Measurements from ENCODE around the gene YIPF7. TPM values are rescaled to one million over a fixed set of nuclear protein-coding genes. Genes with fewer than 3 reads are reported as not detected.

The YIPF7 gene
- total RNA-seq, 1 experiment from 2014 or later, result not detected

DNA sequence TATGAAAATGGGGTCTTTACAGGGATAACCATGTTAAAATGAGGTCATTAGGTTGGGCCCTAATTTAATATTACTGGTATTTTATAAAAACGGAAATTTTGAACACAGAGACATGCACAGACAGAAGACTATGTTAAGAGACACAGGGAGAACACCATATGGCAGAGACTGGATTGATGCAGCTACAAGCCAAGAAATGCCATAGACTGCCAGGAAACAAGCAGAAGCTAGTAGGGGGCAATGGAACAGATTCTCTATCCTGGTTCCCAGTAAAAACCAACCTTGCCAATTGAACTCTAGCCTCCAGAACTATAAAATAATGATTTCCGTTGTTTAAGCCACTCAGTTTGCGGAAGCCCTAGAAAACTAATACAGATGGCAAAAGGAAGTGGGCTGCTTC, 20.2 kb upstream of the YIPF7 start:
- intact Hi-C loops (cut with micrococcal nuclease; ENCODE audit: unreplicated experiment), result no loop called here
- BruUV-seq (replicated peaks), result no TSS peak
- no peak for ATAC-seq

DNA sequence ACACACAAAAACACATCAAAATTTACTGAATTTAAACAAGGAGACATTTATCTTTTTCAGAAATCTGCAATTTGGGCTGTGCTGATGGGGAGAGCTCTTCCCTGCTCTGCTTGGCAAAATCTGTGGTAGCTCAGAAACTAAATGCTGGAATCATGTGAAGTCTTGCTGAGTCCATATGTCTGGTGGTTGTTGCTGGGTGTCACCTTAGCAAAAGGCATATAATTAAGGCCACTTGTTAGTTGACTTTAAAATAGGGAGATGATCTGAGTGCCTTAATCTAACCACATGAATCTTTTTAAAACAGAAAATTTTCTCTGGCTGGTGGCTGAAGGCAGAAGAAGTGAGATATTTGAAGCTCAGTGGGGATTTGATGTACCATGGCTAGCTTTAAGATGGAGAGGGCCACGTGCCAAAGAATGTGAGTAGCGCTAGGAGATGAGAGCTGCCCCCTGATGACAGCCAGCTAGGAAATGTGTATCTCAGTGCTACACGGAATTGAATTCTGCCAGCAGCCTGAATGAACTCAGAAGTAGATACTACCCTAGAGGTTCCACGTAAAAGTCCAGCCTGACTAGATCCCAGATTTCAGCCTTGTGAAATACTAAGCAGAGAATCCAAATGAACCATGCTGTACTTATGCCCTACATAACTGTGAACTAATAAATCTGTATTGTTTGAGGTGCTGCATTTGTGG, 19.2 kb upstream of the YIPF7 start:
- intact Hi-C loops (cut with micrococcal nuclease; ENCODE audit: unreplicated experiment), result no loop called here
- Histone ChIP-seq H3K4me3 (ENCODE audit: low read depth in 2 of 2, low read length in 2 of 2) (no peak overlapping the region), H3K9me3 (ENCODE audit: control insufficient read depth, insufficient read depth, low read depth, low read length) (no peaks in the 10 kb centered on the region), H3K4me1 (ENCODE audit: control insufficient read depth, insufficient read depth, low read length) (no peaks in the 10 kb centered on the region), H3K27me3 (ENCODE audit: control insufficient read depth, insufficient read depth, low read length) (no peaks in the 10 kb centered on the region), H3K36me3 (ENCODE audit: control insufficient read depth, insufficient read depth, low read length) (no peaks in the 10 kb centered on the region), H3K27ac (ENCODE audit: low read length) (no peak overlapping the region)
- ATAC-seq (no peak), DNase-seq (ENCODE audit: low read depth, low spot score) (no peak)
- ChIA-PET CTCF (no interaction called here), POLR2A (no interaction called here)
- TF ChIP-seq SIN3A (IDR thresholded peaks at IDR 0.05; ENCODE audit: borderline replicate concordance, insufficient read depth, low read depth, low read length) (no peak), POLR2AphosphoS5 (IDR thresholded peaks at IDR 0.05; ENCODE audit: low read depth, low read length) (no peak), TCF7L2 (IDR thresholded peaks at IDR 0.05; ENCODE audit: low read depth, low read length) (no peak)
- TF ChIP-seq, protein P1, sequence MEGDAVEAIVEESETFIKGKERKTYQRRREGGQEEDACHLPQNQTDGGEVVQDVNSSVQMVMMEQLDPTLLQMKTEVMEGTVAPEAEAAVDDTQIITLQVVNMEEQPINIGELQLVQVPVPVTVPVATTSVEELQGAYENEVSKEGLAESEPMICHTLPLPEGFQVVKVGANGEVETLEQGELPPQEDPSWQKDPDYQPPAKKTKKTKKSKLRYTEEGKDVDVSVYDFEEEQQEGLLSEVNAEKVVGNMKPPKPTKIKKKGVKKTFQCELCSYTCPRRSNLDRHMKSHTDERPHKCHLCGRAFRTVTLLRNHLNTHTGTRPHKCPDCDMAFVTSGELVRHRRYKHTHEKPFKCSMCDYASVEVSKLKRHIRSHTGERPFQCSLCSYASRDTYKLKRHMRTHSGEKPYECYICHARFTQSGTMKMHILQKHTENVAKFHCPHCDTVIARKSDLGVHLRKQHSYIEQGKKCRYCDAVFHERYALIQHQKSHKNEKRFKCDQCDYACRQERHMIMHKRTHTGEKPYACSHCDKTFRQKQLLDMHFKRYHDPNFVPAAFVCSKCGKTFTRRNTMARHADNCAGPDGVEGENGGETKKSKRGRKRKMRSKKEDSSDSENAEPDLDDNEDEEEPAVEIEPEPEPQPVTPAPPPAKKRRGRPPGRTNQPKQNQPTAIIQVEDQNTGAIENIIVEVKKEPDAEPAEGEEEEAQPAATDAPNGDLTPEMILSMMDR (IDR thresholded peaks at IDR 0.05), result no peak
- TF ChIP-seq, protein P2, sequence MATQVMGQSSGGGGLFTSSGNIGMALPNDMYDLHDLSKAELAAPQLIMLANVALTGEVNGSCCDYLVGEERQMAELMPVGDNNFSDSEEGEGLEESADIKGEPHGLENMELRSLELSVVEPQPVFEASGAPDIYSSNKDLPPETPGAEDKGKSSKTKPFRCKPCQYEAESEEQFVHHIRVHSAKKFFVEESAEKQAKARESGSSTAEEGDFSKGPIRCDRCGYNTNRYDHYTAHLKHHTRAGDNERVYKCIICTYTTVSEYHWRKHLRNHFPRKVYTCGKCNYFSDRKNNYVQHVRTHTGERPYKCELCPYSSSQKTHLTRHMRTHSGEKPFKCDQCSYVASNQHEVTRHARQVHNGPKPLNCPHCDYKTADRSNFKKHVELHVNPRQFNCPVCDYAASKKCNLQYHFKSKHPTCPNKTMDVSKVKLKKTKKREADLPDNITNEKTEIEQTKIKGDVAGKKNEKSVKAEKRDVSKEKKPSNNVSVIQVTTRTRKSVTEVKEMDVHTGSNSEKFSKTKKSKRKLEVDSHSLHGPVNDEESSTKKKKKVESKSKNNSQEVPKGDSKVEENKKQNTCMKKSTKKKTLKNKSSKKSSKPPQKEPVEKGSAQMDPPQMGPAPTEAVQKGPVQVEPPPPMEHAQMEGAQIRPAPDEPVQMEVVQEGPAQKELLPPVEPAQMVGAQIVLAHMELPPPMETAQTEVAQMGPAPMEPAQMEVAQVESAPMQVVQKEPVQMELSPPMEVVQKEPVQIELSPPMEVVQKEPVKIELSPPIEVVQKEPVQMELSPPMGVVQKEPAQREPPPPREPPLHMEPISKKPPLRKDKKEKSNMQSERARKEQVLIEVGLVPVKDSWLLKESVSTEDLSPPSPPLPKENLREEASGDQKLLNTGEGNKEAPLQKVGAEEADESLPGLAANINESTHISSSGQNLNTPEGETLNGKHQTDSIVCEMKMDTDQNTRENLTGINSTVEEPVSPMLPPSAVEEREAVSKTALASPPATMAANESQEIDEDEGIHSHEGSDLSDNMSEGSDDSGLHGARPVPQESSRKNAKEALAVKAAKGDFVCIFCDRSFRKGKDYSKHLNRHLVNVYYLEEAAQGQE (IDR thresholded peaks at IDR 0.05; ENCODE audit: insufficient read depth in 1 of 2, low read depth in 2 of 2, low read length in 1 of 2), result no peak
- no TSS peak for BruUV-seq (replicated peaks)
- in situ Hi-C loops (cut with HindIII; ENCODE audit: low pct_unique_long_range_greater_than_20kb, low sequenced_read_pairs), result no loop called here

More for the DNA sequence above, 20.2 kb upstream of the YIPF7 start:
- Histone ChIP-seq H3K36me3 (ENCODE audit: control insufficient read depth, insufficient read depth, low read length) (no peaks in the 10 kb centered on the region), H3K4me1 (ENCODE audit: control insufficient read depth, insufficient read depth, low read length) (no peaks in the 10 kb centered on the region), H3K9me3 (ENCODE audit: control insufficient read depth, insufficient read depth, low read depth, low read length) (no peaks in the 10 kb centered on the region), H3K27me3 (ENCODE audit: control insufficient read depth, insufficient read depth, low read length) (no peaks in the 10 kb centered on the region), H3K27ac (ENCODE audit: low read length) (no peak overlapping the region), H3K4me3 (ENCODE audit: low read depth in 2 of 2, low read length in 2 of 2) (no peak overlapping the region)
- TF ChIP-seq POLR2AphosphoS5 (IDR thresholded peaks at IDR 0.05; ENCODE audit: low read depth, low read length), result no peak
- TF ChIP-seq, protein P1 (IDR thresholded peaks at IDR 0.05), result no peak
- TF ChIP-seq, protein P2 (IDR thresholded peaks at IDR 0.05; ENCODE audit: insufficient read depth in 1 of 2, low read depth in 2 of 2, low read length in 1 of 2), result no peak
- CTCF ChIA-PET, result no interaction called here
- DNase-seq (ENCODE audit: low read depth, low spot score), result no peak
- in situ Hi-C loops (cut with HindIII; ENCODE audit: low pct_unique_long_range_greater_than_20kb, low sequenced_read_pairs), result no loop called here
- POLR2A ChIA-PET, result no interaction called here
